DND-41 (cell line): ENCODE data around the gene SCP2D1.

Source experiments
- ATAC-seq: fragments of 200-7000 bp; cut with Tn5 transposase; 3 replicates; pipeline ENCODE4 v1.9.1; 2021; ENCODE audit warnings: low read depth; ENCODE audit not compliant: insufficient read depth
- DNase-seq: peaks from one replicate; pipeline ENCODE4 v3.0.0-alpha.2; 2020
- H2AFZ ChIP-seq: 2 replicates; pipeline ENCODE4 v1.6.0; 2012; ENCODE audit warnings: low read depth, low read length
- H3K27ac ChIP-seq: 2 replicates; pipeline ENCODE4 v1.5.1; 2012; ENCODE audit warnings: low read length, inconsistent platforms
- H3K27me3 ChIP-seq: fragments of 200-600 bp; sonication (generic); 2 replicates; pipeline ENCODE4 v1.6.0; 2012; ENCODE audit warnings: low read length, mild to moderate bottlenecking, inconsistent platforms; ENCODE audit not compliant: insufficient read depth, poor library complexity
- H3K36me3 ChIP-seq: 2 replicates; pipeline ENCODE4 v1.5.1; 2012; ENCODE audit warnings: low read length, inconsistent platforms; ENCODE audit not compliant: insufficient read depth
- H3K4me1 ChIP-seq: 2 replicates; pipeline ENCODE4 v1.5.1; 2012; ENCODE audit warnings: mild to moderate bottlenecking, low read length; ENCODE audit not compliant: insufficient read depth
- H3K4me2 ChIP-seq: 2 replicates; pipeline ENCODE4 v1.6.0; 2012; ENCODE audit warnings: mild to moderate bottlenecking, moderate library complexity, low read length, inconsistent platforms; ENCODE audit not compliant: insufficient read depth
- H3K4me3 ChIP-seq, 2 experiments: fragments of 200-600 bp in 1 of 2; shearing (Covaris generic) in 1 of 2; 2 replicates each; pipeline ENCODE4 v1.5.1; 2012 to 2016; ENCODE audit warnings: inconsistent platforms in 2 of 2, low read length in 2 of 2, mild to moderate bottlenecking in 2 of 2, low read depth in 1 of 2, moderate library complexity in 1 of 2
- H3K79me2 ChIP-seq: 2 replicates; pipeline ENCODE4 v1.6.0; 2012; ENCODE audit warnings: low read length, inconsistent platforms; ENCODE audit not compliant: insufficient read depth
- H3K9ac ChIP-seq: 2 replicates; pipeline ENCODE4 v1.6.0; 2012; ENCODE audit warnings: low read depth, mild to moderate bottlenecking, inconsistent platforms, low read length, moderate library complexity
- H3K9me3 ChIP-seq: 2 replicates; pipeline ENCODE4 v1.5.1; 2012; ENCODE audit warnings: low read length, moderate library complexity, mild to moderate bottlenecking, inconsistent platforms; ENCODE audit not compliant: insufficient read depth, severe bottlenecking
- H4K20me1 ChIP-seq: 2 replicates; pipeline ENCODE4 v1.6.0; 2012; ENCODE audit warnings: low read length; ENCODE audit not compliant: insufficient read depth
- CTCF ChIP-seq: IDR thresholded peaks from 2 replicates; pipeline ENCODE4 v1.5.1; 2012; ENCODE audit warnings: borderline replicate concordance, low read length, moderate library complexity, mild to moderate bottlenecking; ENCODE audit not compliant: poor library complexity, severe bottlenecking; ENCODE audit errors: extremely low read depth
- EZH2 ChIP-seq: IDR thresholded peaks from 3 replicates; pipeline ENCODE4 v1.6.1; 2012; ENCODE audit warnings: borderline replicate concordance, low read depth, mild to moderate bottlenecking, moderate library complexity, low read length, inconsistent platforms; ENCODE audit not compliant: severe bottlenecking

SCP2D1 gene

GRCh38 chr20:18857640-18858039 is 44.1 kb downstream of the SCP2D1 start:
- ATAC-seq = no peak
- TF ChIP-seq EZH2 (no peak), CTCF (no peak)
- Histone ChIP-seq H3K9me3 (no peaks in the 10 kb centered on the region), H3K79me2 (no peaks in the 10 kb centered on the region), H2AFZ (no peak overlapping the region), H3K36me3 (no peaks in the 10 kb centered on the region), H3K4me3 (no peak overlapping the region), H3K27me3 (no peaks in the 10 kb centered on the region), H3K4me1 (no peaks in the 10 kb centered on the region), H3K27ac (no peak overlapping the region), H3K4me2 (no peak overlapping the region), H4K20me1 (no peaks in the 10 kb centered on the region), H3K9ac (no peak overlapping the region)
- DNase-seq = no peak

GRCh38 chr20:18858816-18859215 is 45.2 kb downstream of the SCP2D1 start:
- ATAC-seq (no peak), DNase-seq (no peak)
- Histone ChIP-seq H3K79me2 (no peaks in the 10 kb centered on the region), H3K4me2 (no peak overlapping the region), H3K4me1 (no peaks in the 10 kb centered on the region), H3K27ac (no peak overlapping the region), H3K27me3 (no peaks in the 10 kb centered on the region), H2AFZ (no peak overlapping the region), H4K20me1 (no peaks in the 10 kb centered on the region), H3K4me3 (no peak overlapping the region), H3K36me3 (no peaks in the 10 kb centered on the region), H3K9ac (no peak overlapping the region), H3K9me3 (no peaks in the 10 kb centered on the region)
- TF ChIP-seq CTCF (no peak), EZH2 (no peak)
